GM20000 (cell line): ENCODE measurements around the gene SALL1.

Source experiments
- DNase-seq: peaks from one replicate; pipeline ENCODE4 v3.0.0; 2012; ENCODE audit warnings: low spot score
- CTCF ChIP-seq: IDR thresholded peaks from 2 replicates; pipeline ENCODE4 v1.5.1; 2012; ENCODE audit warnings: mild to moderate bottlenecking, control low read depth; ENCODE audit errors: extremely low read depth, missing control alignments

The SALL1 gene

GRCh38 chr16:51164574-51164973 is 13.5 kb upstream of the SALL1 start:
- no peak for DNase-seq
- no peak for TF ChIP-seq CTCF

- no peak for TF ChIP-seq CTCF
- no peak for DNase-seq
These were observed 13.0 kb upstream of the SALL1 start for GRCh38 chr16:51163894-51164566.

- DNase-seq, result no peak
- TF ChIP-seq CTCF, result no peak
These were observed 12.3 kb upstream of the SALL1 start for GRCh38 chr16:51163366-51163765.

GRCh38 chr16:51161440-51162195 is 10.5 kb upstream of the SALL1 start:
- no peak for DNase-seq

GRCh38 chr16:51159865-51160264 is 8.8 kb upstream of the SALL1 start:
- TF ChIP-seq CTCF, result no peak
- no peak for DNase-seq

More at GRCh38 chr16:51161440-51162195, 10.5 kb upstream of the SALL1 start:
- no peak for TF ChIP-seq CTCF

- DNase-seq, result no peak
- no peak for TF ChIP-seq CTCF
These were observed 8.2 kb upstream of the SALL1 start for GRCh38 chr16:51159296-51159695.

- TF ChIP-seq CTCF, result no peak
- no peak for DNase-seq
These were observed 6.6 kb upstream of the SALL1 start for GRCh38 chr16:51157698-51158097.
